OCI-LY1 (cell line): ENCODE measurements around the gene ACCSL.

Experiments used
- H2AFZ ChIP-seq: fragments of 200-600 bp; sonication (generic), shearing (Covaris generic); 2 replicates; pipeline ENCODE4 v1.6.0; 2014; ENCODE audit warnings: antibody characterized with exemption, mild to moderate bottlenecking, low read length
- H3F3A ChIP-seq: fragments of 200-600 bp; sonication (generic), shearing (Covaris generic); 2 replicates; pipeline ENCODE4 v1.6.0; 2014; ENCODE audit warnings: mild to moderate bottlenecking, antibody characterized with exemption, low read length, moderate library complexity; ENCODE audit not compliant: insufficient read depth
- H3K27ac ChIP-seq: fragments of 200-600 bp; sonication (generic); 2 replicates; pipeline ENCODE4 v1.5.1; 2014; ENCODE audit warnings: low read length, mixed run types, mild to moderate bottlenecking, low read depth; ENCODE audit not compliant: poor library complexity, severe bottlenecking
- H3K27me3 ChIP-seq: fragments of 200-600 bp; sonication (generic); 2 replicates; pipeline ENCODE4 v1.6.0; 2014; ENCODE audit warnings: antibody characterized with exemption, mild to moderate bottlenecking, low read length, moderate library complexity; ENCODE audit not compliant: insufficient read depth
- H3K36me3 ChIP-seq: fragments of 200-600 bp; sonication (generic); 2 replicates; pipeline ENCODE4 v1.6.1; 2014; ENCODE audit warnings: mild to moderate bottlenecking, antibody characterized with exemption, low read length, moderate library complexity, mixed read lengths; ENCODE audit not compliant: insufficient read depth
- H3K4me1 ChIP-seq: fragments of 200-600 bp; sonication (generic); 2 replicates; pipeline ENCODE4 v1.5.1; 2014; ENCODE audit warnings: mild to moderate bottlenecking, low read length, moderate library complexity; ENCODE audit not compliant: insufficient read depth, severe bottlenecking
- H3K4me2 ChIP-seq: fragments of 200-600 bp; sonication (generic), shearing (Covaris generic); 2 replicates; pipeline ENCODE4 v1.6.1; 2014; ENCODE audit warnings: low read length
- H3K4me3 ChIP-seq: fragments of 200-600 bp; sonication (generic); 2 replicates; pipeline ENCODE4 v1.5.1; 2014; ENCODE audit warnings: low read length, low read depth, mild to moderate bottlenecking, mixed read lengths; ENCODE audit not compliant: poor library complexity, severe bottlenecking
- H3K79me2 ChIP-seq: fragments of 200-600 bp; shearing (Covaris generic); 2 replicates; pipeline ENCODE4 v1.6.1; 2016; ENCODE audit warnings: mixed run types, low read length, mixed read lengths; ENCODE audit not compliant: insufficient read depth
- H3K9ac ChIP-seq: fragments of 200-600 bp; sonication (generic), shearing (Covaris generic); 2 replicates; pipeline ENCODE4 v1.6.1; 2014; ENCODE audit warnings: mild to moderate bottlenecking, low read length, mixed read lengths
- H3K9me2 ChIP-seq: fragments of 200-600 bp; sonication (generic), shearing (Covaris generic); 2 replicates; pipeline ENCODE4 v1.6.1; 2014; ENCODE audit warnings: low read depth, mild to moderate bottlenecking, low read length, mixed read lengths
- H3K9me3 ChIP-seq: fragments of 200-600 bp; shearing (Covaris generic); 2 replicates; pipeline ENCODE4 v1.6.1; 2014; ENCODE audit warnings: low read length, mixed read lengths
- H4K20me1 ChIP-seq: fragments of 200-600 bp; sonication (generic), shearing (Covaris generic); 2 replicates; pipeline ENCODE4 v1.6.0; 2016; ENCODE audit warnings: mild to moderate bottlenecking, low read length; ENCODE audit not compliant: insufficient read depth
- EZH2 ChIP-seq: fragments of 200-600 bp; sonication (generic), shearing (Covaris generic); IDR thresholded peaks from 2 replicates; pipeline ENCODE4 v1.8.0; 2017; ENCODE audit warnings: borderline replicate concordance, mixed run types, mild to moderate bottlenecking, antibody characterized with exemption, low read length, moderate library complexity, mixed read lengths
- TF ChIP-seq, protein P1 (sequence below): fragments of 200-600 bp; sonication (generic), shearing (Covaris generic); IDR thresholded peaks from 2 replicates; pipeline ENCODE4 v1.5.1; 2017; ENCODE audit warnings: mild to moderate bottlenecking, antibody characterized with exemption, low read length, moderate library complexity, mixed read lengths

Gene ACCSL

DNA sequence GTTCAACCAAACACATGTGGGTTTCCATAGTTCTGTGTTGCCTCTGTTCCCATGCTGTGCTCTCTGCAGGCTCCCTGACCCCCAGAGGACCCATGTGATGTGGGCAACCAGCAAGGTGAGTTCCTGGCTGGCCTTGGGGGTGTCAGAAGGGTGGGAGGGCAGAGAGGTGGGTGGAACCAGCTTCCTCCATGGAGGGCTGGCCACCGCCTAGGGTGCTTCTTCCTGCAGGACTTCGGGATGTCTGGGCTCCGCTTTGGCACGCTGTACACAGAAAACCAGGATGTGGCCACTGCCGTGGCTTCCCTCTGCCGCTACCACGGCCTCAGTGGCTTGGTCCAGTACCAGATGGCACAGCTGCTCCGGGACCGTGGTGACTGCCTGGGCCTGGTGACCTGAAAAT, 33.2 kb downstream of the ACCSL start:
- no peak for TF ChIP-seq EZH2
- Histone ChIP-seq H2AFZ (no peak overlapping the region), H3K4me2 (no peak overlapping the region), H3K36me3 (no peaks in the 10 kb centered on the region), H3K27me3 (no peaks in the 10 kb centered on the region), H3K4me3 (no peak overlapping the region), H4K20me1 (no peaks in the 10 kb centered on the region), H3K9me3 (no peaks in the 10 kb centered on the region), H3K27ac (no peak overlapping the region), H3K9ac (no peak overlapping the region), H3F3A (no peaks in the 10 kb centered on the region), H3K9me2 (no peaks in the 10 kb centered on the region), H3K4me1 (no peaks in the 10 kb centered on the region), H3K79me2 (no peaks in the 10 kb centered on the region)

DNA sequence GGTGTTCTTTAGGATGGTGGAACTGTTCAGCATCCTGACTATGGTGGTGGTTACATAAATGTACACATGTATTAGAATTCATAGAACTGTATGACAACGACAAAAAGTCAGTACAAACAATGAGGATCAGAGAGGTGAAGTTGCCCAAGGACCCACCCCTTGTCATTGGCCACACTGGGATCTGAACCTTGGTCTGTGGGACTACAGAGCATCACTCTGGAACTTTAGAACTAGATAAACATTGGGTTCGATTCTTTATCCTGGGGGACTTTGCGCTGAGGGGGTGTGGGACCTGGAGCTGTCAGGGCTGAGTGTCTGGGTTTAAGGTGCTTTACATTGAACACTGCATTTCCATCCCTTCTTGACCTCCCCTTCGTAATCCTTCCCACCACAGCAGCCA, 34.9 kb downstream of the ACCSL start:
- TF ChIP-seq EZH2: no peak
- TF ChIP-seq, protein P1, sequence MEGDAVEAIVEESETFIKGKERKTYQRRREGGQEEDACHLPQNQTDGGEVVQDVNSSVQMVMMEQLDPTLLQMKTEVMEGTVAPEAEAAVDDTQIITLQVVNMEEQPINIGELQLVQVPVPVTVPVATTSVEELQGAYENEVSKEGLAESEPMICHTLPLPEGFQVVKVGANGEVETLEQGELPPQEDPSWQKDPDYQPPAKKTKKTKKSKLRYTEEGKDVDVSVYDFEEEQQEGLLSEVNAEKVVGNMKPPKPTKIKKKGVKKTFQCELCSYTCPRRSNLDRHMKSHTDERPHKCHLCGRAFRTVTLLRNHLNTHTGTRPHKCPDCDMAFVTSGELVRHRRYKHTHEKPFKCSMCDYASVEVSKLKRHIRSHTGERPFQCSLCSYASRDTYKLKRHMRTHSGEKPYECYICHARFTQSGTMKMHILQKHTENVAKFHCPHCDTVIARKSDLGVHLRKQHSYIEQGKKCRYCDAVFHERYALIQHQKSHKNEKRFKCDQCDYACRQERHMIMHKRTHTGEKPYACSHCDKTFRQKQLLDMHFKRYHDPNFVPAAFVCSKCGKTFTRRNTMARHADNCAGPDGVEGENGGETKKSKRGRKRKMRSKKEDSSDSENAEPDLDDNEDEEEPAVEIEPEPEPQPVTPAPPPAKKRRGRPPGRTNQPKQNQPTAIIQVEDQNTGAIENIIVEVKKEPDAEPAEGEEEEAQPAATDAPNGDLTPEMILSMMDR: no peak
- Histone ChIP-seq H2AFZ (no peak overlapping the region), H3K36me3 (no peaks in the 10 kb centered on the region), H3K9me2 (no peaks in the 10 kb centered on the region), H3K4me2 (no peak overlapping the region), H3K4me1 (no peaks in the 10 kb centered on the region), H3K27ac (no peak overlapping the region), H3F3A (no peaks in the 10 kb centered on the region), H3K9me3 (no peaks in the 10 kb centered on the region), H3K4me3 (no peak overlapping the region), H3K9ac (no peak overlapping the region), H4K20me1 (no peaks in the 10 kb centered on the region), H3K79me2 (no peaks in the 10 kb centered on the region), H3K27me3 (no peaks in the 10 kb centered on the region)

DNA sequence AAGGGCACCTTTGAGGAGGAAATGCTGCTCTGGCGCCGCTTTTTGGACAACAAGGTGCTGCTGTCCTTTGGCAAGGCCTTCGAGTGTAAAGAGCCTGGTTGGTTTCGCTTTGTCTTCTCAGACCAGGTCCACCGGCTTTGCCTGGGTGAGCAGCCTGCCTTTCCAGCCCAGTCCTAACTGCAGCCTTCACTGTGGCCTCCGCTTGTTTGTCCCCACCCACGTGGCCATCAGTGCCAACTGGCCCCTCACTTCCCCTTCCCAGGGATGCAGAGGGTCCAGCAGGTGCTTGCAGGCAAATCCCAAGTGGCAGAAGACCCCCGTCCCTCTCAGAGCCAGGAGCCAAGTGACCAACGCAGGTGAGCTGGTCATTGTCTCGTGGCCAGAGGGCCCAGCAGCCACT, 35.7 kb downstream of the ACCSL start:
- no peaks in the 10 kb centered on the region for H3K79me2 ChIP-seq
- H3K9me3 ChIP-seq: no peaks in the 10 kb centered on the region
- H2AFZ ChIP-seq: no peak overlapping the region
- TF ChIP-seq, protein P1: no peak
- no peak for TF ChIP-seq EZH2
- H3K9ac ChIP-seq: no peak overlapping the region
- no peak overlapping the region for H3K27ac ChIP-seq
- H3K4me2 ChIP-seq: no peak overlapping the region
- H3K27me3 ChIP-seq: no peaks in the 10 kb centered on the region
- H3K9me2 ChIP-seq: no peaks in the 10 kb centered on the region
- no peaks in the 10 kb centered on the region for H3F3A ChIP-seq
- H3K4me3 ChIP-seq: no peak overlapping the region
- no peaks in the 10 kb centered on the region for H4K20me1 ChIP-seq
- H3K36me3 ChIP-seq: no peaks in the 10 kb centered on the region
- no peaks in the 10 kb centered on the region for H3K4me1 ChIP-seq

GRCh38 chr11:44083906-44084305, 36.1 kb downstream of the ACCSL start:
- H3K4me1 ChIP-seq: no peaks in the 10 kb centered on the region
- H3K27ac ChIP-seq: no peak overlapping the region
- H3K4me3 ChIP-seq: no peak overlapping the region
- H2AFZ ChIP-seq: no peak overlapping the region
- no peaks in the 10 kb centered on the region for H3K36me3 ChIP-seq
- no peaks in the 10 kb centered on the region for H3K9me2 ChIP-seq
- no peaks in the 10 kb centered on the region for H4K20me1 ChIP-seq
- no peak overlapping the region for H3K9ac ChIP-seq
- H3K9me3 ChIP-seq: no peaks in the 10 kb centered on the region
- no peaks in the 10 kb centered on the region for H3K27me3 ChIP-seq
- no peaks in the 10 kb centered on the region for H3K79me2 ChIP-seq
- TF ChIP-seq EZH2: no peak
- TF ChIP-seq, protein P1: no peak
- no peaks in the 10 kb centered on the region for H3F3A ChIP-seq
- no peak overlapping the region for H3K4me2 ChIP-seq
